B cell (primary cell): ENCODE data around the gene ORC4. TPM values are rescaled to one million over a fixed set of nuclear protein-coding genes. Genes with fewer than 3 reads are reported as not detected.

Experiments used
- ATAC-seq: fragments of 200-7000 bp; cut with Tn5 transposase; one replicate; pipeline ENCODE4 v1.10.0; 2021; ENCODE audit warnings: low read depth, mild to moderate bottlenecking, moderate number of reproducible peaks, moderate library complexity
- CTCF ChIA-PET: fragments of 350-600 bp; sonication (Branson Sonifier 250); formaldehyde crosslinking; loops from one replicate; lab custom pipeline; 2021; ENCODE audit warnings: antibody characterized with exemption, inconsistent platforms; lab: Charles Lee
- POLR2A ChIA-PET: fragments of 350-600 bp; sonication (Branson Sonifier 250); formaldehyde crosslinking; loops from one replicate; lab custom pipeline; 2021; ENCODE audit warnings: antibody characterized with exemption; lab: Charles Lee
- DNase-seq: peaks from one replicate; pipeline ENCODE4 v3.0.0; 2013
- H2AFZ ChIP-seq: 2 replicates; pipeline ENCODE4 v1.6.1; 2012; ENCODE audit warnings: mild to moderate bottlenecking, low read depth, low read length; ENCODE audit not compliant: insufficient read depth, poor library complexity, severe bottlenecking
- H3K27ac ChIP-seq, 2 donors: 1 replicate in 1 of 2; 2 replicates in 1 of 2; pipeline ENCODE4 v1.5.1; 2012 to 2013; ENCODE audit warnings: low read length in 2 of 2, mild to moderate bottlenecking in 2 of 2, moderate library complexity in 1 of 2
- H3K27me3 ChIP-seq, 4 experiments: fragments of 200-600 bp in 1 of 4; sonication (generic) in 1 of 4; replicated peaks in 1 of 4; 1 replicate in 2 of 4; 2 replicates in 2 of 4; pipeline versions ENCODE4 v1.6.1 to v1.7.0; 2013 to 2016; ENCODE audit warnings: low read length in 3 of 4, mild to moderate bottlenecking in 2 of 4, mixed read lengths in 1 of 4, moderate library complexity in 1 of 4; ENCODE audit not compliant: insufficient read depth in 4 of 4, control insufficient read depth in 3 of 4; ENCODE audit errors: control extremely low read depth in 1 of 4
- H3K36me3 ChIP-seq, 2 experiments: replicated peaks in 1 of 2; 1 replicate in 1 of 2; 2 replicates in 1 of 2; pipeline versions ENCODE4 v1.6.1 to v1.7.1; 2013; ENCODE audit warnings: low read length in 1 of 2; ENCODE audit not compliant: insufficient read depth in 2 of 2, control insufficient read depth in 1 of 2; ENCODE audit errors: control extremely low read depth in 1 of 2, extremely low read depth in 1 of 2
- H3K4me1 ChIP-seq, 2 donors: fragments of 200-600 bp in 1 of 2; sonication (generic) in 1 of 2; 1 replicate in 1 of 2; 2 replicates in 1 of 2; pipeline versions ENCODE4 v1.5.1 to v1.6.1; 2013 to 2017; ENCODE audit warnings: low read length in 2 of 2; ENCODE audit not compliant: control insufficient read depth in 2 of 2, insufficient read depth in 2 of 2
- H3K4me2 ChIP-seq: replicated peaks from 2 replicates; pipeline ENCODE3; 2012; ENCODE audit warnings: mild to moderate bottlenecking, low read depth, low read length; ENCODE audit not compliant: poor library complexity, severe bottlenecking
- H3K4me3 ChIP-seq, 5 experiments: fragments of 200-600 bp in 1 of 5; sonication (generic) in 1 of 5; 1 replicate in 3 of 5; 2 replicates in 2 of 5; pipeline versions ENCODE4 v1.5.1 to v1.7.0; 2011 to 2016; ENCODE audit warnings: low read length in 4 of 5, mild to moderate bottlenecking in 4 of 5, low read depth in 2 of 5, control low read depth in 1 of 5, moderate library complexity in 1 of 5; ENCODE audit not compliant: insufficient read depth in 1 of 5; ENCODE audit errors: control extremely low read depth in 1 of 5, extremely low read depth in 1 of 5
- H3K79me2 ChIP-seq: fragments of 200-600 bp; sonication (generic); one replicate; pipeline ENCODE4 v1.6.0; 2016; ENCODE audit warnings: low read length; ENCODE audit not compliant: control insufficient read depth, insufficient read depth
- H3K9ac ChIP-seq: fragments of 200-600 bp; sonication (generic); 2 replicates; pipeline ENCODE4 v1.6.1; 2017; ENCODE audit warnings: mild to moderate bottlenecking, low read length, moderate library complexity
- H3K9me3 ChIP-seq, 3 donors: one replicate each; pipeline versions ENCODE4 v1.6.1 to v1.7.1; 2013; ENCODE audit warnings: low read length in 2 of 3; ENCODE audit not compliant: control insufficient read depth in 2 of 3, insufficient read depth in 1 of 3; ENCODE audit errors: control extremely low read depth in 1 of 3
- H4K20me1 ChIP-seq: 2 replicates; pipeline ENCODE4 v1.6.0; 2012; ENCODE audit warnings: mild to moderate bottlenecking, low read length; ENCODE audit not compliant: insufficient read depth, control insufficient read depth, poor library complexity, severe bottlenecking
- H3K27ac Mint-ChIP-seq: one replicate; pipeline ENCODE4 v1.8.0; 2021; ENCODE audit warnings: mixed read lengths
- H3K27me3 Mint-ChIP-seq: one replicate; pipeline ENCODE4 v1.8.0; 2021; ENCODE audit warnings: mixed read lengths
- H3K4me1 Mint-ChIP-seq: one replicate; pipeline ENCODE4 v1.8.0; 2021; ENCODE audit warnings: mixed read lengths
- H3K4me3 Mint-ChIP-seq: one replicate; pipeline ENCODE4 v1.8.0; 2021; ENCODE audit warnings: mixed read lengths
- H3K9me3 Mint-ChIP-seq: one replicate; pipeline ENCODE4 v1.8.0; 2022; ENCODE audit warnings: mixed read lengths; ENCODE audit not compliant: insufficient read depth
- EZH2 ChIP-seq: IDR thresholded peaks from 2 replicates; pipeline ENCODE4 v1.6.1; 2012; ENCODE audit warnings: borderline replicate concordance, low read depth, mild to moderate bottlenecking, moderate library complexity, low read length; ENCODE audit not compliant: insufficient read depth, poor library complexity, severe bottlenecking
- WGBS: methylation state at CpG from one replicate; pipeline ENCODE4 v1.1.5; 2013; ENCODE audit warnings: missing lambda C conversion rate; ENCODE audit not compliant: insufficient coverage; 5-methylcytosine and 5-hydroxymethylcytosine counted together
- intact Hi-C: fragments of 100-400 bp; cut with micrococcal nuclease; formaldehyde crosslinking; loops from one replicate; pipeline ENCODE4 v1.10.0; 2022
- polyA plus RNA-seq: library from polyadenylated mRNA; depleted of rRNA; stranded (reverse); fragments of >200 nt; gene quantifications from 2 replicates; pipeline ENCODE4 v1.2.3, GENCODE V29; 2012
- total RNA-seq, 2 donors: library from RNA; stranded (reverse); fragments of 120-200 nt in 1 of 2; gene quantifications; 1 replicate in 1 of 2; 2 replicates in 1 of 2; pipeline versions ENCODE4 v1.2.3 to v1.2.4, GENCODE V29; 2013 to 2022
- TF ChIP-seq, protein P1 (sequence below): fragments of 200-600 bp; IDR thresholded peaks from one replicate; pipeline ENCODE4 v1.8.0; 2022; ENCODE audit warnings: antibody characterized with exemption, mild to moderate bottlenecking

The ORC4 gene
- total and polyA plus RNA-seq, 2 donors (not counting 1 experiment from before 2014, with no cell fraction given), result 31.5 to 48.9 TPM

DNA sequence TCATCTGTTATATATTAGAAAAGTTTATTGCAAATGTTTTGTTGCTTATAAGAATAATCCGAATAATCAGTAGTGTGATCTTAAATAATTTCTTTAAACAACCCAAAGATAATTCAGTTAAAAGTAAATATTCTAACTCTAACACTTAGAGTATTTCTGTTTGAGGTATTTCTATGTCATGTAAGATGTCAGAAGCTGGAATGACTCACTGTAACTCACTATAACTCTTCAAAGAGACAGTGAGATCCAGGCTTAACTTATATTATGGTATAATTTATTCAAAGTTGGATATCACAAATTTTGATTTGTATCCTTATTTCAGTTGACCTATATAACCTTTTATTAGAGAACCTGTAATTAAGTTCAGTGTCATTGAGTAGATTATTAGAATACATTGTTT, 7.3 kb upstream of the ORC4 start:
- Histone ChIP-seq H3K27me3 (no peaks in the 10 kb centered on the region), H3K4me3 (no peak overlapping the region), H3K4me2 (no peak overlapping the region), H3K9ac (no peak overlapping the region), H3K79me2 (peaks cover 70% of the 10 kb centered on the region), H3K36me3 (peaks cover 0 to 2% of the 10 kb centered on the region in 2 experiments), H2AFZ (no peak overlapping the region), H3K4me1 (peaks cover 6 to 16% of the 10 kb centered on the region in 2 donors), H4K20me1 (peaks cover 16% of the 10 kb centered on the region), H3K9me3 (no peaks in the 10 kb centered on the region), H3K27ac (no peak overlapping the region)
- POLR2A ChIA-PET, result no interaction called here
- no peaks in the 10 kb centered on the region for H3K27me3 Mint-ChIP-seq
- no peak overlapping the region for H3K4me3 Mint-ChIP-seq
- H3K9me3 Mint-ChIP-seq, result no peaks in the 10 kb centered on the region
- H3K4me1 Mint-ChIP-seq, result peaks cover 17% of the 10 kb centered on the region
- no CpG with 5 or more reads among the region's 1 CpG for WGBS
- ATAC-seq (no peak), DNase-seq (no peak)
- H3K27ac Mint-ChIP-seq, result no peak overlapping the region
- CTCF ChIA-PET, result no interaction called here
- intact Hi-C loops, result loop anchor here (10.0 kb wide), 1 partner anchor 997 kb away; no protein-coding TSS in a partner anchor
- no peak for TF ChIP-seq EZH2
- TF ChIP-seq, protein P1, sequence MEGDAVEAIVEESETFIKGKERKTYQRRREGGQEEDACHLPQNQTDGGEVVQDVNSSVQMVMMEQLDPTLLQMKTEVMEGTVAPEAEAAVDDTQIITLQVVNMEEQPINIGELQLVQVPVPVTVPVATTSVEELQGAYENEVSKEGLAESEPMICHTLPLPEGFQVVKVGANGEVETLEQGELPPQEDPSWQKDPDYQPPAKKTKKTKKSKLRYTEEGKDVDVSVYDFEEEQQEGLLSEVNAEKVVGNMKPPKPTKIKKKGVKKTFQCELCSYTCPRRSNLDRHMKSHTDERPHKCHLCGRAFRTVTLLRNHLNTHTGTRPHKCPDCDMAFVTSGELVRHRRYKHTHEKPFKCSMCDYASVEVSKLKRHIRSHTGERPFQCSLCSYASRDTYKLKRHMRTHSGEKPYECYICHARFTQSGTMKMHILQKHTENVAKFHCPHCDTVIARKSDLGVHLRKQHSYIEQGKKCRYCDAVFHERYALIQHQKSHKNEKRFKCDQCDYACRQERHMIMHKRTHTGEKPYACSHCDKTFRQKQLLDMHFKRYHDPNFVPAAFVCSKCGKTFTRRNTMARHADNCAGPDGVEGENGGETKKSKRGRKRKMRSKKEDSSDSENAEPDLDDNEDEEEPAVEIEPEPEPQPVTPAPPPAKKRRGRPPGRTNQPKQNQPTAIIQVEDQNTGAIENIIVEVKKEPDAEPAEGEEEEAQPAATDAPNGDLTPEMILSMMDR, result no peak

DNA sequence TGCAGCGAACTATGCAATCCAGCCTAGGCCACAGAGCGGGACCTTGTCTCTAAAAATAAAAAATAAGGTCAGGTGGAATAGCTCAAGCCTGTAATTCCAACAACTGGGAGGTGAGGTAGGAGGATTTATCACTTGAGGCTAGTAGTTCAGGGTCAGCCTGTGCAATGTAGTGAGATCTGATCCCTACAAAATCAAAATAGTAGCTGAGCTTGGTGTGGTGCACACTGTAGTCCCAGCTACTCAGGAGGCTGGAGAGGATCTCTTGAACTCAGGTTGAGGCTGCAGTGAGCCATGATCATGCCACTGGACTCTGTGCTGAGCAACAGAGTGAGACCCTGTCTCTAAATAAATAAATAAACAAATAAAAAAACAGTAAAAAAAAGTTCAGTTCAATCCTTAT, 6.0 kb upstream of the ORC4 start:
- Histone ChIP-seq H3K9me3 (no peaks in the 10 kb centered on the region), H3K36me3 (peaks cover 0 to 2% of the 10 kb centered on the region in 2 experiments), H3K4me2 (no peak overlapping the region), H3K27ac (no peak overlapping the region), H3K9ac (no peak overlapping the region), H2AFZ (no peak overlapping the region), H3K4me1 (peaks cover 16 to 27% of the 10 kb centered on the region in 2 donors), H3K79me2 (peaks cover 78% of the 10 kb centered on the region), H3K27me3 (no peaks in the 10 kb centered on the region), H3K4me3 (no peak overlapping the region), H4K20me1 (peaks cover 7% of the 10 kb centered on the region)
- H3K9me3 Mint-ChIP-seq, result no peaks in the 10 kb centered on the region
- no CpG with 5 or more reads among the region's 2 CpGs for WGBS
- intact Hi-C loops, result loop anchor here (10.0 kb wide), 1 partner anchor 998 kb away; no protein-coding TSS in a partner anchor
- POLR2A ChIA-PET, result no interaction called here
- H3K27me3 Mint-ChIP-seq, result no peaks in the 10 kb centered on the region
- no peak for ATAC-seq
- TF ChIP-seq, protein P1, result no peak
- TF ChIP-seq EZH2, result no peak
- no peak for DNase-seq
- CTCF ChIA-PET, result no interaction called here
- H3K27ac Mint-ChIP-seq, result no peak overlapping the region
- H3K4me3 Mint-ChIP-seq, result no peak overlapping the region
- peaks cover 21% of the 10 kb centered on the region for H3K4me1 Mint-ChIP-seq
